NCI-H1417 treated with DMSO at 0.1 percent for 48 hours (cell line): ENCODE data around the gene LRP1B.

Experiments used
- DNase-seq: peaks from one replicate; lab custom pipeline; 2025; lab: John Stamatoyannopoulos, UW

The LRP1B gene

DNA sequence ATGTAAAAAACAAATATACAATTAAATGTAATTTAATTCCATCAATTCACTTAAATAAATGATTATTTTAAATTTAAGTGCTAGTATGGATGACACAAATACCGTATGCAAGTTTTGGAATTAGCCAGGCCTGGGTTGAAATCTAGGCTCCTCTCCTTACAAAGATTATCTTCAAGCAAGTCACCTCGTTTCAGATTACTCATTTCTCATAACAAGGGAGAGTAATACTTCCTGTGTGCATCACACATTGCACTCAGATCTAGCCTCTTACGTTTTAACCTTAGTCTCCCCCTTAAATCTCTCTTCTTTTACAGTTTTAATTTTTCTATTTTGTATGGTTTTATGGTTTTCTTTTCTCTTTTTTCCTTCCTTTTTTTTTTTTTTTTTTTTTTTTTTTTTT is 1874.7 kb downstream of the LRP1B start:
- DNase-seq, result no peak

DNA sequence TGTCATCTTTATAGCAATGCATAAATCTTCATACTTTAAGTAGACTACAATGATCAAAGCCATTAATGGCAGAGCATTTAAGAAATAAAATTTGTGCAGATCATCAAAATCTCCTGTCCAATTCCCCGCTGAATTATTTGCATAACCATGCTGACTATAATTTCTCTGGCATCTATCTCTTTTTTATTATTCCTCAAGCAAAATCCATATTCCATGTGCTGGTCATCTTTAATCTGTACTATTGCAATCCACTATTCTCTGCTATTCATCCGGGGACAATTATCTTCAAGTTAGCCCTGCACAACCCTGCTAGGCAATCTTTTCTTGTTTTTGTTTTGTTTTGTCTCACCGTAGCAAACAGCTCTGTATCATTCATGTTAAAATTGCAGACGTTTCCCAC is 1881.0 kb downstream of the LRP1B start:
- no peak for DNase-seq

DNA sequence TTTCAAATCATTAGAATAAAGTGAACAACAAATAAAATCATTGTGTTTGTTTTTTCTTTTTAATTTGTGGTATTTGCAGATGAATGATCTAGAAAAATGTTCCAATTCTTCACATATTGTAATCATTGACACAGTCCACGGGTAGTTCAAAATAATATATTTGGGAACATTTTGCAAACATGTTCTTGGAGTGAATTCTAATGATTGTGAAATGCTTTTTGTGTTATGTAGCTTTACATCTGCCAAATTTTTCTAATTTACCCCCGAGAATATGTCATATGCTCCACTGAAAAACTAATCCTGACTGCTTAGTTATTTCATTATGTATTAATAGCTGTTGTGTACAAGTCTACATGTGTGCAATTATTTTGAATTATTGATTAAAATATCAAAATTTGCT is 1882.2 kb downstream of the LRP1B start:
- no peak for DNase-seq

DNA sequence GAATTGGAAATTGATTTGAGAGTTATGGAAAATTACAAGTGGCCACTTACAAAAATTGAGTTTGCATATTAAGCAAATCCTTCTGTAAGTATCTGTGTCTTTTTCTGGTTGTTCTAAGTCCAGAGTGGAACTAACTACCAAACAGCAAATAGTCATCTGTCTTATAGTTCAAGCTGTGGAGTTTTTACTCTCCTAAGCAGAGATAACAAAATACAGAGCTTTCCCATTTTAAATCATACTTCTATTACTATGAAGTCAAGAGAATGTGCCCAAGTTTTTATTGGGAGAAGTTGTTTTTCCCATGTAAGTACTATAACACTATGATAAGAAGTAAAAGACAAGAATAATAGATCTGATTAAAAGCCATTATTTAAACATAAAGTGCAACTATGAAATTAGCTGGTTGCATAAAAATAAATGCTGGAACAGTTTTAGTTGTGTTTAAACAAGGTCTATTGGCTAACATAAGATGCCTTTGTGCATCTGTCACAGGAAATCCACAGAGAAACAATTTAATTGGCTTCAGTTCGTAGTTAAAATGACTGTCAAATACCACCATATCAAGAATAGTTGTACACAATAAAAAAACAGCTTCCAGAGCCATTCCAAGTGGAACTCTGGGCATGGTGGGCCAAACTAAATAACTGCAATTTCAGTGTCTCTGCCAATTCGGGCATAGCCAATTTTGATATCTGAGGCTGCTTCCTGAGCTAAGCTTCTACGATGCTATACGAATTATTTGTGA is 1883.2 kb downstream of the LRP1B start:
- no peak for DNase-seq

DNA sequence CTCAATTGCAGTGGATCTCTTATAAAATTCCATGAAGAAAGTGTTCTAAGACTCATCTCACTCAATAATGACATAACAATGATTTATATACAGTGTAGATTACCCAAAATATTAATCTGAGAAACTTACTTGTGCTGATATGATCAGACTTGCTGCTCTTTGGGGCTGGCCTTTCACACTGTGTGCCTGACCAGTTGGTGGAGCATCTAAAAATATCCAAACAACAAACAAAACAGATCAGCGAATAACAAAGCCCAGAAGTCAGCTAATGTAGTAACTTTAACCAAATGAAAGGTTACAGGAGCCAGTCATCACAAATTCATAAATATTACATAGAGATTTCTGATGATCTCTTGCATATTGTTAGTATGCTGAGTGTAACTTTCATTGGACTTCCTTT is 1883.9 kb downstream of the LRP1B start:
- DNase-seq, result no peak

DNA sequence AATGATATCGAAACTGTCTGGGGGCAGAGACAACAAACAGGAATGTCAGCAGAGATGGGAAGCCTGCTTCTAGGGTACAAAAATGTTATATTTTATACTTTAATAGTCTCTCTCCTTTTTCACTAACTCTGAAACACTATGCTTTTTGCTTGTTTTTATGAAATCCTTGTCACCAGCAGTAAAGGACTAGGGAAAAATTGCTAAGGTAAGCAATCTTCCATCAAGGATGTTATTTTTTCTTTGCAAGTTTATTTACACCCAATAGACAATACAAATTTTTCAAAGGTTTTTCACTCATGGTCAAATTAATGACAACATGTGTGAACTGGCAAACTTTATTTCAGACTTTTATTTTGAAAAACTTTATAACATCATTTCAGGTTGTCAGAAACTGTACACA is 1884.8 kb downstream of the LRP1B start:
- no peak for DNase-seq

DNA sequence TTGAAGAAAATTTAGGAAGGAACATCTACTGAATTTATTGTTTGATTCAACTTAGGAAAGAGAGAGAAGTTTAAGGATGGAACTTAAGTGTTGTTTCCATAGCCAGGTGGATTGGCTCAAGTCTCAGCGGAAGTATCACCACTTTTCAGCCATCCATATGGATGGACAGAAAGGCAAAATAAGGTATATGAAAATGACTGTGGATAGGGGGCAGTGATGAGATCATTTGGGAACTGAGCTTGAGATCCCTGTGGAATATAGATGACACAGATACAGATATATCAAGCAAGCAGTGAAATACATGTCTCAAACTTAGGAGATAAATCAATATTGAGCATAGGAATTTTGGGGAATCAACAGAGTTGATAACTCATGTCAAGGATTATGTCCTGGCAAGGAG is 1887.9 kb downstream of the LRP1B start:
- no peak for DNase-seq

DNA sequence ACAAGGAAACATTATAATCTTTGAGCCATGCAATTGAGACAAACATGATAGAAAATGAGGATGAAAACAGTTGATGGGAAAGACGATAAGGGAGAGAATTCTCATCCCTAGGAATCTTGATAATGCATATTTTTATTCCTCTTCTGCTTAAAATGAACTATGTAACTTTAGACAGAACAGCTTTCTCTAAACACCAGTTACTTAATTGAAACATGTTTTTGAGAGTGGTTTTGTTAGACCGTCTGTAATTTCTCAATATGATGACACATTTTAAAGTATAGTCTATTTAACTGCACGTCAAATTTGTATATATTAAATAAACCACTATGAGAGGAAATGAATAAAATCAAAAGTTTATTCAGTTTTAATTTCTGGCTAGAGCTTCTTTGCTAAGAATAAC is 1896.7 kb downstream of the LRP1B start:
- no peak for DNase-seq

DNA sequence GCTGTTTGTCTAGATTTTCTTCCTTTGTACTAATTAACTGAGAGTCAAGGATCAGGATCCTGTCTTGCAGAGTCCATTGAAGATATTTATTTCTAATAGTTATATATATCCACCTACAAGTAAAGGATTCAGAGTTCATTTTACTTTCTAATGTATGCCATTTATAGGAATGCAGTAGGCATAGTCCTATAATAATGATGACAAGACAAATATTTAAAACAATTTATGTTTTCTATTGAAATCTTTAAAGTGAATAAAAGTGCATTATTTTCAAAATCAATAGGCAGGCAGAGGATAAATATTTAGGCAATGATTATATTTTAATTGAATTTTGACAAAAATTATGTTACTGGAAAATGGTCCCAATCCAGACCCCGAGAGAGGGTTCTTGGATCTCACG is 1919.9 kb downstream of the LRP1B start:
- no peak for DNase-seq

DNA sequence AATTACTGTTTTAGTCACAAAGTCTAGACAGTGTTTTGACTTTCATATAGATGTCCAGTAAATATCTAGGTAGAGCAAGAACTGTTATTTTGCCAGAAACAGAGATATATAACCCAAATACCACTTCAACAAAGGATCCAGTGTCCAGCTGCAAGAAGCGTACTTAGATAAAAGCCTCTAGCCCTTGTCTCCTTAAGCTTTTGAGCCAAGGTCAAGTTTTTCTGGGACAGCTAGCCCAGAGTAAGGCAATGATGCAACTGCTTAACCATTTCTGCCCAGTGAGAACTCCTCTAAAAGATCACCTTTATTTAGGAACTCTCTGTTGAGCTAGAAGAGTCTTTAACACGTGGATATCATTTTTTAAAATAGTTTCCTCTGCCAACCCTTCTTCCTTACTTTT is 1925.7 kb downstream of the LRP1B start:
- DNase-seq, result no peak

DNA sequence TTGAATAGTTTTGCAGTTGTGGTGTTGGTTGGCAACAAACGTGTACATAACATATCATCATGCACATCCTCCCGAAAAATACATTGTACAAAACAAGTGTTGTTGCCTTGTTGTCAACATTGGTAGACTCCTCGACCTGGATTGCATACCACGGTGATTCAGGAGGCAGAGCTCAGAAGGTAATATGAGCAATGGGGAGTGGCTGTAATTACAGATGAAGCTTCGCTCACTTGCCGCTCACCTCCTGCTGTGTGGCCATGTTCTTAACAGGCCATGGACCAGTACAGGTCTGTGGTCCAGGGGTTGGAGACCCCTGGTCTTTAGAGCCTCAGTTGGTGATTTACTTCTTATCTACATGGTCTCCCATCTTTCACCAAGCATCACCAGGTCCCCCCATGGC is 1927.5 kb downstream of the LRP1B start:
- no peak for DNase-seq

DNA sequence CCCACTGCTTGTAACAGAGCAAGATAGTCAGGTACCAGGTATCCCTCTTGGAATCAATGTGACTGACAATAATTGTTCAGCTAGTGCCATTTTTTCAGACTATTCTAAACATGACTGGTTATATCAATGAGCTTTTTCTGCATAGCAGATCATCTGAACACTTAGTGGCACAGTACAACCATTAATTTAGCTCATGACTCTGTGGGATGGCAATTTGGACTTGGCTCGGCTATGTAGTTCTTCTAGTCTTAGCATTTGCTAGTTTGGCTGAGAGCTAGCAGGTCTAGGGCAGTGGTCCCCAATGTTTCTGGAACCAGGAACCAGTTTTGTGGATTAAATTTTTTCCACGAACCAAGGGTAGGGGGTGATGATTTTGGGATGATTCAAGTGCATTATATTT is 1929.2 kb downstream of the LRP1B start:
- DNase-seq, result no peak

DNA sequence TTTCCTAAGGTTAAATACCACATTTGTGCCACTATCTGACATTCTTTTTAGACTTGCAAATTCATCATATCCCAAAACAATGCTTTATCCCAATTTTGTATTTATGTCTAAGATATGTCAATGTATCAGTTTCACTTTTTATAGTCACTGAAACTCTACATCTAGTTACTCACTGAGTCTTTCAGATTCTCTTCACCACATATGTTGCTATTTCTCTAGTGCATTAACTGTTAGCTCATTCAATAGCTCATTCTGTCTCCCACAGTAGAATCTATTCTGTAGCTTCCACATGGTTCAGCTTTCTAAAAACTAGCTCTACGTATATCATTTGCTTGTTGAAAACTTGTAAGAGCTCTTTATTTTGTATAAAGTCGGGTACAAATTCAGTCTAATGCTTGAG is 1930.1 kb downstream of the LRP1B start:
- DNase-seq, result no peak

DNA sequence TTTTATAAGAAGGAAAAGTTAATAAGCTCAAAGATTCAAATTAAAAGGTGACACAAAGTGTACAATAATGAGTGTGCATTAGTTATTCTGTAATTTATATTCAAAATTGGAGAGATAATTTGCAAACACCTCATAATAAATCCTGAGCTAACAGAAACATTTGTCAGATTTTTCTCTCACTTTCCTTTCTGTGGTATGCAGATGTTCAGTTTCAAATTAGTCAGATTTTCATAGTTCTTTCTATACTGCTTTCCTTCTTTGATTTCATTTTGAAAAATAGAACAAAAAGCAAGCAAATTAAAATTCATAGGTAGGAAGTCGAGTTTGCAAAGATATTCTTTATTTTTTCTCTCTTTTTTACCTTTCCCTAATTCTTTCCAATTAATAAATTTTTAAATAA is 1930.5 kb downstream of the LRP1B start:
- DNase-seq, result no peak

DNA sequence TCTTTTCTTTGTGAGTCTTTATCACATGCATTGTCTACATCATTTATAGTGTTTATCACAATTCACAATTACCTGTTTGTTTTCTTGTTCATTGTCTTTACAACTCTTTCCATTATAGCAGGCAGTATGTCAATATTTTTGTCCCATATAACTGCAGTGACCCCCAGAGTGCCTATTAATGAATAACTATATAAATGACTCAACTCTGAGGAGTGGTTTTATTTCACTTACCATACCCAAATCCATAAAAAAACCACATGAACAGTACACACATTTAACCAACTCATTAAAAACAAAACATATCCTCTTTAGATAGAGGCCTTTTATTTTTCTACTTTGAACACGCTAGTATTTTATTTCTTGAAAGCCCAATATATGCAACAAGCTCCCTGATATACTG is 1931.5 kb downstream of the LRP1B start:
- DNase-seq, result no peak

DNA sequence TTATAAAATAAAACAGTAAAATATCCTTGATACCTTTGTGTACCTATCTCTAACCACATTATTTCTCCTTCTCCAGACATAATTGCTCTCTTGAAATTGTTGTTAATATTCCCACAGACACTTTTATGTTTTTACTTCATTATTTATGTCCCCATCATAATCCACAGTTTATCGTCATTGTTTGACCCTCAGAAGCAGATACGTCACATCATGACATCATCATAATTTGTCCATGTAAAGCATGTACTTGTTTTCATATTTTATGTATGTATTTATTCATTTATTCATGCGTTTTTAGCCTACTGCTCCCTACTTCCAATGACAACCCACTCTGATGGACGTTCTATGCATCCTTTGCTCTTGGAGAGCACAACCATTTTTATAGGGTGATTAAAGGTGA is 1943.7 kb downstream of the LRP1B start:
- DNase-seq, result no peak

DNA sequence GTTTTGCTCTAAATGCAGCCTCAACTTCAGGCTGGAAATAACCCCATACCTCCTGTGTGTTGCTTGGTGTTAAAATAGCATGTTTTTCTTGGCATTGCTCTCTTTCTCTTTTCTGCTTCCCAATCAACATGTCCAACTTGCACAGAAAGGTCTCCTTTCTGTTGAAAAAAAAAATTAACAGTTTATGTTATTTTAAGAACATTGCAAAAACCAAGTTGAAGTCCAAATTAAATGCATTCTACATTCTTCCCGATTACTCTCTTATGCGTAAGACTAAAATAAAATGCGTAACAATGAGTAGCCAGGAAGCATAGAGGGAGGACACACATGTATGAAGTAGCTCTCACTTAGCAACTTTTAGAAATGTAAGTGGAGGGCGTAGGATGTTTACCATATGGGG is 1944.5 kb downstream of the LRP1B start:
- DNase-seq, result no peak

DNA sequence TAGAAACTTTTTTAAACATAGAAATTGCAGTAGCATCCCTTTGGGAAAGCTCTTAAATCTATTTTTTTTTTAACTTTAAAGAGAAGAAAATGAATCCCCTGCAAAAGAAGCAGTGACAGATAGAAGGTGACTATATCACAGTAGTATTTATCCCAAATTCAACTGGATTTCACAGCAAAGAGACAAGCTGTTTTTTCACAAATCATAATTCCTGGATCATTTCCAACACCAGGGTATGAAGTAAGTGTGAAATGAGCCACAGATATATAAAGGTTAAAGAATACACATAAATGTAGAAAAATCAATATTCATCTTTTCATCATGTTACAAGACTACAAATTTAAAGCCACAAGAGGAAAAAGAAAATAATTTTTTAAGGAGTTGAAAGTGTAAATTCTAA is 1945.7 kb downstream of the LRP1B start:
- no peak for DNase-seq

DNA sequence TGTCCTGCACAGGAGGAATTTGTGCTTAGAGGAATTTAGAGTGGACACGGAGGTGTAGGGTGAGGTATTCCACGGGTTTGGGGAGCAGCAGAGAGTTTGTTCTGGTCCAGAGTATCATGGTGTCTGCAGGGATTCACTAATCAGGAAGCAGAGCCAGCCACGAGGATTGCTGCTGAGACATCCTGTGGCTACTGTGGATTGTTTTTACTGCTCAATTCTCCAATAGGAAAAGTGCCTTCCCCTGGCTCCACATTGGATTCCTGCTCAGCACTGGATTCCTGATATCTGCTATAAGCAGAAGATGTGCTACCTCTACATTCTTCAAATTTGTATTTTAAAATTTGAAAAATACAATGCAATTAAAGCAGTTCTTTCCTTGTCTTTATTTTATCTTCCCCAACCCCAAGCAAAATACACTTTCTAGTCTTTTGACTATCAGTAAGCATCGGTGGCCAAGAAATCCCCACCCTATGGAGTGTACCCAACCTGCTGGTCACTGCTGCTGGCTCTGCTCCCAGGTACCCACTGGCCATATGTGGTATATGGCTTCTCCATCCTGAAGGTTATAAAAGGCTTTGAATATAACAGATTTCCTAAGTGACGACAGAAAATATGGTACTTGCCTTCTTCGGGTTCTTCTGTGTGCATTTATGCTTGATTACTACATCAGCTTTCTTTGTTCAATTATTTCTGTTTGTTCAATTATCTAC is 1947.6 kb downstream of the LRP1B start:
- no peak for DNase-seq
